MM.1S (cell line): Measurements from ENCODE around the gene PCSK1.

ENCODE experiments used
- DNase-seq: peaks from one replicate; pipeline ENCODE4 v3.0.0-alpha.2; 2015
- H2AFZ ChIP-seq: fragments of 300-600 bp; sonication (generic); 2 replicates; pipeline ENCODE4 v1.6.0; 2016; ENCODE audit warnings: antibody characterized with exemption, low read length
- H3F3A ChIP-seq: fragments of 300-600 bp; sonication (generic); 2 replicates; pipeline ENCODE4 v1.6.1; 2016; ENCODE audit warnings: mild to moderate bottlenecking, antibody characterized with exemption, low read length, moderate library complexity, mixed read lengths; ENCODE audit not compliant: insufficient read depth
- H3K27ac ChIP-seq: fragments of 300-600 bp; sonication (generic); 2 replicates; pipeline ENCODE4 v1.5.1; 2016; ENCODE audit warnings: mild to moderate bottlenecking, low read length
- H3K27me3 ChIP-seq: fragments of 300-600 bp; sonication (generic); replicated peaks from 2 replicates; pipeline ENCODE4 v1.6.0; 2016; ENCODE audit warnings: low read length; ENCODE audit not compliant: insufficient read depth
- H3K36me3 ChIP-seq: fragments of 300-600 bp; sonication (generic); replicated peaks from 2 replicates; pipeline ENCODE4 v1.6.1; 2016; ENCODE audit warnings: mild to moderate bottlenecking, low read length, mixed read lengths; ENCODE audit not compliant: insufficient read depth
- H3K4me1 ChIP-seq: fragments of 300-600 bp; sonication (generic); 2 replicates; pipeline ENCODE4 v1.6.1; 2016; ENCODE audit warnings: low read length, mixed read lengths
- H3K4me2 ChIP-seq: fragments of 300-600 bp; sonication (generic); 2 replicates; pipeline ENCODE4 v1.6.0; 2016; ENCODE audit warnings: low read depth, low read length
- H3K4me3 ChIP-seq: fragments of 300-600 bp; sonication (generic); 2 replicates; pipeline ENCODE4 v1.5.1; 2016; ENCODE audit warnings: low read length, mixed read lengths
- H3K79me2 ChIP-seq: fragments of 300-600 bp; sonication (generic); 2 replicates; pipeline ENCODE4 v1.6.1; 2016; ENCODE audit warnings: mixed run types, low read length, mixed read lengths
- H3K9ac ChIP-seq: fragments of 300-600 bp; sonication (generic); 2 replicates; pipeline ENCODE4 v1.6.1; 2016; ENCODE audit warnings: low read length, mixed read lengths
- H3K9me2 ChIP-seq: fragments of 300-600 bp; sonication (generic); replicated peaks from 2 replicates; pipeline ENCODE4 v1.6.1; 2016; ENCODE audit warnings: mild to moderate bottlenecking, low read length, mixed read lengths; ENCODE audit not compliant: insufficient read depth
- H3K9me3 ChIP-seq: fragments of 300-600 bp; sonication (generic); replicated peaks from 2 replicates; pipeline ENCODE4 v1.6.1; 2016; ENCODE audit warnings: mild to moderate bottlenecking, low read length, mixed read lengths; ENCODE audit not compliant: insufficient read depth
- H4K20me1 ChIP-seq: fragments of 300-600 bp; sonication (generic); 2 replicates; pipeline ENCODE4 v1.6.1; 2016; ENCODE audit warnings: mild to moderate bottlenecking, low read length, moderate library complexity, mixed read lengths; ENCODE audit not compliant: insufficient read depth
- CTCF ChIP-seq: fragments of 300-600 bp; sonication (generic); IDR thresholded peaks from 2 replicates; pipeline ENCODE4 v1.5.1; 2016; ENCODE audit warnings: antibody characterized with exemption, low read length, mixed read lengths
- EZH2 ChIP-seq: fragments of 300-600 bp; sonication (generic); optimal IDR thresholded peaks from 2 replicates; pipeline ENCODE3; 2017; ENCODE audit warnings: low read depth, mild to moderate bottlenecking, antibody characterized with exemption, low read length, mixed read lengths
- EZH2phosphoT487 ChIP-seq: fragments of 300-600 bp; sonication (generic); IDR thresholded peaks from 2 replicates; pipeline ENCODE4 v1.6.1; 2018; ENCODE audit warnings: antibody characterized with exemption, low read length

PCSK1 gene

DNA sequence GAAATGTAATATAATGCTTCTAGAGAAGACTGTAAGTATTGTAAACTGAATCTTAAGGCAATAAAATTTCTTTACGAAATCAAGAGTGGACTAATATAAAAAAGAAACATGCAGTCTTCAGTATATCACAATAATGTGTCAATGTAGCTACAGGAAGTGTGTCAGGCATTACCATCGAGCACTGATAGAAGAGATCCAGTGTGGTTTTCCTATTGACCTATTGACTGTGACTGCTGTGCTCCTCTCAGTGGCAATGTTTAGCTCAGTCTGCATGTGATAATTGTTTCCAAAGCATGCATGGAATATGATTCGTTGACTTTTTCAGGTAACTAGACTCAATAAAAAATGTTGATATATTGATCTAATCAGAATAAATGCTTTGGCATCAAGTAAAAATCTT is 20.3 kb upstream of the PCSK1 start:
- no peak overlapping the region for H3K9ac ChIP-seq
- no peaks in the 10 kb centered on the region for H3F3A ChIP-seq
- H3K4me3 ChIP-seq: no peak overlapping the region
- DNase-seq: no peak
- H3K36me3 ChIP-seq: no peaks in the 10 kb centered on the region
- H3K4me2 ChIP-seq: no peak overlapping the region
- no peaks in the 10 kb centered on the region for H3K9me2 ChIP-seq
- H3K27ac ChIP-seq: no peak overlapping the region
- no peak for TF ChIP-seq EZH2phosphoT487
- no peak for TF ChIP-seq EZH2
- no peak for TF ChIP-seq CTCF
- no peaks in the 10 kb centered on the region for H4K20me1 ChIP-seq
- no peaks in the 10 kb centered on the region for H3K27me3 ChIP-seq
- H3K79me2 ChIP-seq: no peaks in the 10 kb centered on the region
- peaks cover 8% of the 10 kb centered on the region; the same call in 1 of the 2 replicates for H3K4me1 ChIP-seq
- no peaks in the 10 kb centered on the region for H3K9me3 ChIP-seq
- no peak overlapping the region for H2AFZ ChIP-seq

GRCh38 chr5:96447949-96448348 is 14.9 kb upstream of the PCSK1 start:
- TF ChIP-seq EZH2: no peak
- TF ChIP-seq EZH2phosphoT487: no peak
- TF ChIP-seq CTCF: no peak
- Histone ChIP-seq H3K27me3 (no peaks in the 10 kb centered on the region), H3K9me2 (no peaks in the 10 kb centered on the region), H3K79me2 (no peaks in the 10 kb centered on the region), H3K4me2 (no peak overlapping the region), H2AFZ (no peak overlapping the region), H4K20me1 (no peaks in the 10 kb centered on the region), H3K4me1 (no peaks in the 10 kb centered on the region), H3K9me3 (no peaks in the 10 kb centered on the region), H3K4me3 (no peak overlapping the region), H3K36me3 (no peaks in the 10 kb centered on the region), H3K27ac (no peak overlapping the region), H3K9ac (no peak overlapping the region), H3F3A (no peaks in the 10 kb centered on the region)
- DNase-seq: no peak

GRCh38 chr5:96440185-96440538 is 7.1 kb upstream of the PCSK1 start:
- no peaks in the 10 kb centered on the region for H3K27me3 ChIP-seq
- peaks cover 13% of the 10 kb centered on the region for H3F3A ChIP-seq
- H2AFZ ChIP-seq: peak overlapping the region; percentile 55
- H3K9me2 ChIP-seq: no peaks in the 10 kb centered on the region
- H3K27ac ChIP-seq: peak overlapping the region; percentile 84; the same call in 1 of the 2 replicates
- no peaks in the 10 kb centered on the region for H3K79me2 ChIP-seq
- H3K9me3 ChIP-seq: no peaks in the 10 kb centered on the region
- no peak overlapping the region for H3K9ac ChIP-seq
- peak overlapping the region; percentile 75; the same call in 1 of the 2 replicates for H3K4me2 ChIP-seq
- H4K20me1 ChIP-seq: no peaks in the 10 kb centered on the region
- TF ChIP-seq EZH2 (no peak), CTCF (no peak), EZH2phosphoT487 (no peak)
- H3K4me3 ChIP-seq: no peak overlapping the region
- peak; percentile 31 for DNase-seq
- H3K4me1 ChIP-seq: peaks cover 17% of the 10 kb centered on the region
- H3K36me3 ChIP-seq: no peaks in the 10 kb centered on the region
